ENCODE results near the gene RARRES2. TPM values are rescaled to one million over a fixed set of nuclear protein-coding genes. Genes with fewer than 3 reads are reported as not detected.
"Not testable (repeated sequence)": the region's sequence is repeated elsewhere in the genome, so short reads cannot be mapped to it uniquely, and the experiment has no call there.

The RARRES2 gene
- total RNA-seq, 3 donors from 2014 or later (not counting 1 experiment from before 2014, with no cell fraction given): not detected

- H3K9me3 ChIP-seq (ENCODE audit: control insufficient read depth, insufficient read depth, low read length); H3K27me3 ChIP-seq (ENCODE audit: control insufficient read depth, insufficient read depth, low read length); H3K36me3 Mint-ChIP-seq; H3K27me3 Mint-ChIP-seq (ENCODE audit: low read depth in 2 of 2); H3K9me3 Mint-ChIP-seq; DNase-seq; ATAC-seq; H3K27ac ChIP-seq (ENCODE audit: low read length); H3K27ac Mint-ChIP-seq; intact Hi-C loops (cut with micrococcal nuclease); H3K4me1 Mint-ChIP-seq; H3K36me3 ChIP-seq (ENCODE audit: control insufficient read depth, insufficient read depth, low read length); H3K4me3 ChIP-seq (ENCODE audit: low read length); H3K4me3 Mint-ChIP-seq; H3K4me1 ChIP-seq (ENCODE audit: control insufficient read depth, insufficient read depth, low read length): not testable (repeated sequence)
- 87% methylated on average over 7 of the region's 10 CpGs for WGBS (ENCODE audit: insufficient coverage)
Measured at GRCh38 chr7:150296802-150297201, 44.6 kb downstream of the RARRES2 start.

- H3K27ac Mint-ChIP-seq; H3K4me3 Mint-ChIP-seq; H3K4me1 Mint-ChIP-seq; H3K9me3 ChIP-seq (ENCODE audit: control insufficient read depth, insufficient read depth, low read length); DNase-seq; H3K36me3 Mint-ChIP-seq; H3K27me3 Mint-ChIP-seq (ENCODE audit: low read depth in 2 of 2); H3K4me1 ChIP-seq (ENCODE audit: control insufficient read depth, insufficient read depth, low read length); H3K27me3 ChIP-seq (ENCODE audit: control insufficient read depth, insufficient read depth, low read length); H3K9me3 Mint-ChIP-seq; intact Hi-C loops (cut with micrococcal nuclease); H3K36me3 ChIP-seq (ENCODE audit: control insufficient read depth, insufficient read depth, low read length); ATAC-seq; H3K27ac ChIP-seq (ENCODE audit: low read length); H3K4me3 ChIP-seq (ENCODE audit: low read length): not testable (repeated sequence)
- WGBS (ENCODE audit: insufficient coverage): no CpG with 5 or more reads among the region's 8 CpGs
Measured at GRCh38 chr7:150295614-150296013, 45.8 kb downstream of the RARRES2 start.

GRCh38 chr7:150295027-150295426, 46.4 kb downstream of the RARRES2 start:
- ATAC-seq; H3K9me3 Mint-ChIP-seq; DNase-seq; H3K9me3 ChIP-seq (ENCODE audit: control insufficient read depth, insufficient read depth, low read length); H3K4me1 ChIP-seq (ENCODE audit: control insufficient read depth, insufficient read depth, low read length); H3K27me3 Mint-ChIP-seq (ENCODE audit: low read depth in 2 of 2); H3K4me3 ChIP-seq (ENCODE audit: low read length); intact Hi-C loops (cut with micrococcal nuclease); H3K4me1 Mint-ChIP-seq; H3K36me3 Mint-ChIP-seq; H3K36me3 ChIP-seq (ENCODE audit: control insufficient read depth, insufficient read depth, low read length); H3K4me3 Mint-ChIP-seq; H3K27me3 ChIP-seq (ENCODE audit: control insufficient read depth, insufficient read depth, low read length); H3K27ac Mint-ChIP-seq; H3K27ac ChIP-seq (ENCODE audit: low read length): not testable (repeated sequence)
- WGBS (ENCODE audit: insufficient coverage): no CpG with 5 or more reads among the region's 8 CpGs

GRCh38 chr7:150290317-150290716, 51.1 kb downstream of the RARRES2 start:
- intact Hi-C loops (cut with micrococcal nuclease); H3K4me3 ChIP-seq (ENCODE audit: low read length); H3K27ac ChIP-seq (ENCODE audit: low read length); ATAC-seq; DNase-seq; H3K27ac Mint-ChIP-seq; H3K27me3 Mint-ChIP-seq (ENCODE audit: low read depth in 2 of 2); H3K9me3 Mint-ChIP-seq; H3K4me3 Mint-ChIP-seq; H3K36me3 ChIP-seq (ENCODE audit: control insufficient read depth, insufficient read depth, low read length); H3K9me3 ChIP-seq (ENCODE audit: control insufficient read depth, insufficient read depth, low read length); H3K4me1 ChIP-seq (ENCODE audit: control insufficient read depth, insufficient read depth, low read length); H3K27me3 ChIP-seq (ENCODE audit: control insufficient read depth, insufficient read depth, low read length); H3K4me1 Mint-ChIP-seq; H3K36me3 Mint-ChIP-seq: not testable (repeated sequence)
- 74% methylated on average over 5 of the region's 6 CpGs for WGBS (ENCODE audit: insufficient coverage)

GRCh38 chr7:150288816-150289215, 52.6 kb downstream of the RARRES2 start:
- WGBS (ENCODE audit: insufficient coverage): 93% methylated on average over 4 of the region's 6 CpGs
- H3K27ac Mint-ChIP-seq; H3K36me3 Mint-ChIP-seq; H3K4me3 ChIP-seq (ENCODE audit: low read length); H3K36me3 ChIP-seq (ENCODE audit: control insufficient read depth, insufficient read depth, low read length); H3K4me1 ChIP-seq (ENCODE audit: control insufficient read depth, insufficient read depth, low read length); H3K4me3 Mint-ChIP-seq; H3K27me3 Mint-ChIP-seq (ENCODE audit: low read depth in 2 of 2); H3K27ac ChIP-seq (ENCODE audit: low read length); ATAC-seq; intact Hi-C loops (cut with micrococcal nuclease); H3K9me3 ChIP-seq (ENCODE audit: control insufficient read depth, insufficient read depth, low read length); DNase-seq; H3K27me3 ChIP-seq (ENCODE audit: control insufficient read depth, insufficient read depth, low read length); H3K9me3 Mint-ChIP-seq; H3K4me1 Mint-ChIP-seq: not testable (repeated sequence)

Other genes with a start within 250 kb of the RARRES2 start
- gene LRRC61, start 18.3 kb downstream of the RARRES2 start, total RNA-seq: 10 to 100 TPM in 2 of 3 donors, 1 to 10 TPM in 1; 7.3 to 16.7 (median 13.7) TPM
- gene ACTR3C, start 18.1 kb downstream of the RARRES2 start, total RNA-seq: 1 to 10 TPM; 5.1 to 8.3 (median 7.2) TPM
- gene REPIN1, start 27.2 kb upstream of the RARRES2 start, total RNA-seq: 10 to 100 TPM; 58.9 to 79.4 (median 76.5) TPM
- gene ZNF775, start 37.7 kb upstream of the RARRES2 start, total RNA-seq: 1 to 10 TPM; 1.3 to 2.7 (median 1.6) TPM
- 10 to 100 TPM in 1 of 3 donors, 1 to 10 TPM in 2; 6.7 to 17.7 (median 8.4) TPM for gene GIMAP8, start 109.0 kb upstream of the RARRES2 start, total RNA-seq
- 100 to 1,000 TPM in 1 of 3 donors, 10 to 100 TPM in 2; 66.3 to 100 (median 67.6) TPM for gene GIMAP7, start 173.2 kb upstream of the RARRES2 start, total RNA-seq
- gene GIMAP4, start 225.8 kb upstream of the RARRES2 start, total RNA-seq: 100 to 1,000 TPM; 105 to 215 (median 124) TPM

Measured in natural killer cell (primary cell).